BJ (cell line): ENCODE results near the gene CMSS1. TPM values are rescaled to one million over a fixed set of nuclear protein-coding genes. Genes with fewer than 3 reads are reported as not detected.

ENCODE experiments used
- CTCF ChIA-PET: fragments of 350-600 bp; formaldehyde crosslinking; extraction: SDS; loops from one replicate; lab custom pipeline; 2021; ENCODE audit warnings: antibody characterized with exemption, inconsistent platforms; lab: Yijun Ruan, JAX
- POLR2A ChIA-PET: fragments of 300-600 bp; sonication (Branson Sonifier 250); formaldehyde crosslinking; extraction: SDS; loops from one replicate; lab custom pipeline; 2021; ENCODE audit warnings: antibody characterized with exemption; lab: Charles Lee
- DNase-seq: peaks from one replicate; pipeline ENCODE4 v3.0.0-alpha.2; 2011; ENCODE audit warnings: low read depth
- H3K27me3 ChIP-seq: 2 replicates; pipeline ENCODE4 v1.6.0; 2011; ENCODE audit warnings: low read length; ENCODE audit not compliant: control insufficient read depth, insufficient read depth
- H3K36me3 ChIP-seq: 2 replicates; pipeline ENCODE4 v1.5.1; 2011; ENCODE audit warnings: low read length; ENCODE audit not compliant: control insufficient read depth, insufficient read depth
- H3K4me3 ChIP-seq: 2 replicates; pipeline ENCODE4 v1.5.1; 2011; ENCODE audit warnings: low read depth, mild to moderate bottlenecking, control low read depth, low read length
- polyA plus RNA-seq: library from polyadenylated mRNA; depleted of rRNA; stranded (reverse); fragments of >200 nt; gene quantifications from 2 replicates; pipeline ENCODE4 v1.2.3, GENCODE V29; 2011
- TF ChIP-seq, protein P1 (sequence below): IDR thresholded peaks from 2 replicates; pipeline ENCODE4 v1.5.1; 2011; ENCODE audit warnings: low read depth, mild to moderate bottlenecking, control low read depth, inconsistent platforms, low read length, moderate library complexity; ENCODE audit not compliant: insufficient read depth

Gene CMSS1
- polyA plus RNA-seq, 1 experiment, result 6.7 TPM

DNA sequence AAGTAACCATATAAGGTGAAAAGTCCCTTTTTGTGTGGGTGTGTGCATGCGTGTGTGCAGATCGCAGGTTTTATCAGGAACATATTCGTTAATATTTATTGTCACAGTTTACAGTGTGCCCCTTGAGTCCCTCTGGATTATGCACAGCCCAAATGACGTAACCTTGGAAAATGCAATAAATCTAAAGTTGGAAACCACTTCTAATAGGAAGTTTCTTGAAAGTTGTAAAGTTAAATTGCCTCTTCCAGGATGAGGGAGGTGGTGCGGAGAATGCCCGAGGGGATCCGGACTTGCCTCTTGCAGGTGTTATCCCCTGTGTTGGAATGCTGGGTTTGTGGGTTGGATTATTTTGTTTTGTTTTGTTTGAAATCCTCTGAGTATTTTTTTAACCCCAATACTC, 143.3 kb downstream of the CMSS1 start:
- Histone ChIP-seq H3K36me3 (no peaks in the 10 kb centered on the region), H3K27me3 (no peaks in the 10 kb centered on the region), H3K4me3 (no peak overlapping the region)
- ChIA-PET POLR2A (no interaction called here), CTCF (interaction anchor here (0.7 to 1.3 kb wide), 2 partner anchors 91 to 95 kb away, joined by 3 read pairs; no protein-coding TSS in a partner anchor)
- TF ChIP-seq, protein P1, sequence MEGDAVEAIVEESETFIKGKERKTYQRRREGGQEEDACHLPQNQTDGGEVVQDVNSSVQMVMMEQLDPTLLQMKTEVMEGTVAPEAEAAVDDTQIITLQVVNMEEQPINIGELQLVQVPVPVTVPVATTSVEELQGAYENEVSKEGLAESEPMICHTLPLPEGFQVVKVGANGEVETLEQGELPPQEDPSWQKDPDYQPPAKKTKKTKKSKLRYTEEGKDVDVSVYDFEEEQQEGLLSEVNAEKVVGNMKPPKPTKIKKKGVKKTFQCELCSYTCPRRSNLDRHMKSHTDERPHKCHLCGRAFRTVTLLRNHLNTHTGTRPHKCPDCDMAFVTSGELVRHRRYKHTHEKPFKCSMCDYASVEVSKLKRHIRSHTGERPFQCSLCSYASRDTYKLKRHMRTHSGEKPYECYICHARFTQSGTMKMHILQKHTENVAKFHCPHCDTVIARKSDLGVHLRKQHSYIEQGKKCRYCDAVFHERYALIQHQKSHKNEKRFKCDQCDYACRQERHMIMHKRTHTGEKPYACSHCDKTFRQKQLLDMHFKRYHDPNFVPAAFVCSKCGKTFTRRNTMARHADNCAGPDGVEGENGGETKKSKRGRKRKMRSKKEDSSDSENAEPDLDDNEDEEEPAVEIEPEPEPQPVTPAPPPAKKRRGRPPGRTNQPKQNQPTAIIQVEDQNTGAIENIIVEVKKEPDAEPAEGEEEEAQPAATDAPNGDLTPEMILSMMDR, result no peak
- no peak for DNase-seq

DNA sequence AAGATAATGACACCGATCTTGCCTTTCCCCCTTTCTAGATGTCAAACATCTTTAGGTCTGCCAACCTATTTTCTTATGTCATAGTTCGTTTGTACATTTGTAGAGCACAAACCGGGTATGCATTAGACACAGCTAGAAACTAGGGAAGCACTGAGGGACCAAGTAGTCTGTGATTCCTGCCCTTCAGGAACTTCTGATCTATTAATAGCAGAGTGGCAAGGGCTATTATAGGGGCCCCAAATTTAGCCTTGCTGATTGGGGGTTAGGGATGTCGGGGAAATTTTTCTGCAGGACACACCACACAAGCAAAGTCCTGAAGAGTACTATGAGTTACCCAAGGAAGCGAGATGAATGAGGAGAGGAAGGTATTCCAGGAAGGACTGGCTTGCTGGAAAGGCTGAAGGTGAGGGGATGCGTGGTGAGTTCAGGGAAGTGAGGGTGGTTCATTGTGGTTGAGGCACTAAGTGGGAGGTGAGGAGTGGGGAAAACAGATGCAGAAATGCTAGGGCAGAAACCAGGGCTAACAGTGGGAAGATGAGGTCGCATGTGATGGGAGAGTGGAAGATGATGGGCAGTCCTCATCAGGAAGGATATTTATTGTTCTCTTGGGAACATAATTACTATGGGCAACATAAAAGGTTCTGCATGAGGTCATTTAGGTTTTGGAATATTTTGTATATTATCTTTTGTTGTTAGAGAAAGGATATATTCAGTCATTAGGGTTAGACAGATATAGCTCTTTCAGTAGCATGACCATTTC, 144.3 kb downstream of the CMSS1 start:
- H3K4me3 ChIP-seq, result no peak overlapping the region
- TF ChIP-seq, protein P1, result no peak
- H3K27me3 ChIP-seq, result no peaks in the 10 kb centered on the region
- no peak for DNase-seq
- H3K36me3 ChIP-seq, result no peaks in the 10 kb centered on the region
- POLR2A ChIA-PET, result interaction anchor here (1.2 kb wide), 1 partner anchor 80 kb away, joined by 4 read pairs; no protein-coding TSS in a partner anchor
- CTCF ChIA-PET, result no interaction called here

DNA sequence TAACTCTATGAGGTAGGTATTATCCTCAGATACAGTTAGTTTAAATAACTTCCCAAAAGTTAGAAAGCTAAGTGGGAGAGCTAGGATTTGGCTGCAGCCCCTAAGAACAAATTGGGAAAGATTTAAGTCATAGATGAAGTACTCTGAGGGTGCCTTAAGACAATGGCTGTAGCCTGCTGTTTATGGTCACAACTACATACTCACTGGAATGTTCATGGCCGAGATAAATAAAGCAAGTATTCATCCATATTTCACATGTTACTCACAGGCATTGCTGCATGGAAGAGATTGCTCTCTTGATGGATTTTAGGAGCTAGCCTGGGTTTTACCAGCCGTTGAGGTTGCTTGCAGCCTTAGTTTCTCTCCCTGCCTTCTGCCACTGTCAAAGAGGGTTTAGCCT, 145.0 kb downstream of the CMSS1 start:
- H3K4me3 ChIP-seq, result no peak overlapping the region
- H3K36me3 ChIP-seq, result no peaks in the 10 kb centered on the region
- POLR2A ChIA-PET, result interaction anchor here (1.2 kb wide), 1 partner anchor 79 kb away, joined by 4 read pairs; no protein-coding TSS in a partner anchor
- no peak for DNase-seq
- no peaks in the 10 kb centered on the region for H3K27me3 ChIP-seq
- CTCF ChIA-PET, result no interaction called here
- TF ChIP-seq, protein P1, result no peak

DNA sequence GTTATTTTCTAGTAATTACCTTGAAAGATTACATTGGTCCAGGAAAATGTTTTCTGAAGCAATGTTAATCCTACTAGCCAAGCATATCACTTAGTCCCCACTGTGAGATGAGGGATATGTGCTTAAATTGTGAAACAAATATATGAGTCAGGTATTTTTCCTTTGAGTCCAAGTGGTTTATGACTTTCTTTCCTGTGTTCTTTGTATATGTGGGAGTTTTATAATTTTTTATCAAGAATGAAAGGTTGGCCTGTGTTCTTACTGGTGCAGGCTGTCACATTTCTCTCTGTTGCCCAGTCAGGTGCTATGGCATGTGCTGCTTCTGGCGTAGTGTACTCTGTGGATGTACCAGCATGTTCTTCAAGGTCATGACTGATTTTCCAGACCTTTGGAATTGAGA, 147.4 kb downstream of the CMSS1 start:
- TF ChIP-seq, protein P1, result no peak
- no peak for DNase-seq

DNA sequence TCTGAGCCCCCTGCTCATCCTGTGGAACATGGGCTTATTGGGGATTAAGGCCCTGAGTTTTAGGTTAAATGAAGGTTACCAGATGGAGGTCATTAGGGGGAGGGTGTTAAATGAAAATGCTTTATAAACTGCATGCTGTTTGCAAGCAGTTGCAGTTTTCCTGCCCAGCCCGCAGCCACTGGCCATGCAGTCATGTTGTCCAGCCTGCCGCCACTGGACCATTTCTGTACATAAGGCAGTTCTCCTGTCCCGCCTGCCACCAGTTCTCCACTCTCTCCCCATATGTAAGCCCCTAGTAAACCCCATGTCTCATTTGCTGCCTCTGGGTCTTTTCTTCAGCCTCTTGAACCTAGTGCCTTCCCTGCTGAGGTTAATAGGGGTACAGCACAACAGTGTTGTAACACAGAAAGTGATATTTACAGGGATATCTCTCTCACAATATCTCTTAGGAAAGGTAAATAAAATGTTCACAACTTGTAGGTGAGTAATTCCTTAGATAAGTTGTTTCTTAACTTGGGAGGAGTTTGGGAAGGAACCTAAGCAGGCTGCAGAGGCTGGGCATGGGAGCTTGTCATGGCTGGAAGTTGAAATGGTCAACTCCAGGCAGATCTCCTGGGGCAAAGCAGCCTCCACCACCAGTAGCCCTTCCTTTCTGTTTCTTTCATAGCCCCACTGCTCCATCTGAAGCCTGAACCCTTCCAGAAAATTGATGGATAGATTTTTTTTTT, 148.2 kb downstream of the CMSS1 start:
- H3K4me3 ChIP-seq, result no peak overlapping the region
- CTCF ChIA-PET, result no interaction called here
- TF ChIP-seq, protein P1, result no peak
- H3K36me3 ChIP-seq, result no peaks in the 10 kb centered on the region
- DNase-seq, result no peak
- POLR2A ChIA-PET, result no interaction called here
- no peaks in the 10 kb centered on the region for H3K27me3 ChIP-seq

More for the DNA sequence above, 147.4 kb downstream of the CMSS1 start:
- Histone ChIP-seq H3K27me3 (no peaks in the 10 kb centered on the region), H3K4me3 (no peak overlapping the region), H3K36me3 (no peaks in the 10 kb centered on the region)
- CTCF ChIA-PET, result no interaction called here
- POLR2A ChIA-PET, result interaction anchor here (0.6 kb wide), 1 partner anchor 568 kb away, joined by 9 read pairs; no protein-coding TSS in a partner anchor
